ENCODE results near the gene UBAP1L.
"Not testable (repeated sequence)": the region's sequence is repeated elsewhere in the genome, so short reads cannot be mapped to it uniquely, and the experiment has no call there.

Gene UBAP1L

DNA sequence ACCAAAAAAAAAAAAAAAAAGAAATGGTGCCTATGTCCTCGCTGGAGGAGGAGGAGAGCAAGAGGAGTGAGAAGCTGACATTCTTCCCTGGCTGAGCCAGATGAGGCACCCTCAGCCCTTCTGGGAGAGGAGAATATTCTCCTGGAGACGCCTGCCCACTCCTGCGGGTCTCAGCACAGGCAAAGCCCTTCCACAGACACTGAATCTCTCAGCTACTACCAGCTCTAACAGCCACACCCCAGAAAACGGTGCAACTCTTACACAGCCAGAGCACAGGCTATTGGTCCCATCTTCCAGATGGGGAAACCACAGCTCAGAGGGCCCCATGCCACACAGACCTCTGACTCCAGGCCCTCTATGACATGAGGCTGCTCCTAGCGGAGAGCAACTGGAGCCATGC, 52.9 kb downstream of the UBAP1L start:
- no peak for DNase-seq

DNA sequence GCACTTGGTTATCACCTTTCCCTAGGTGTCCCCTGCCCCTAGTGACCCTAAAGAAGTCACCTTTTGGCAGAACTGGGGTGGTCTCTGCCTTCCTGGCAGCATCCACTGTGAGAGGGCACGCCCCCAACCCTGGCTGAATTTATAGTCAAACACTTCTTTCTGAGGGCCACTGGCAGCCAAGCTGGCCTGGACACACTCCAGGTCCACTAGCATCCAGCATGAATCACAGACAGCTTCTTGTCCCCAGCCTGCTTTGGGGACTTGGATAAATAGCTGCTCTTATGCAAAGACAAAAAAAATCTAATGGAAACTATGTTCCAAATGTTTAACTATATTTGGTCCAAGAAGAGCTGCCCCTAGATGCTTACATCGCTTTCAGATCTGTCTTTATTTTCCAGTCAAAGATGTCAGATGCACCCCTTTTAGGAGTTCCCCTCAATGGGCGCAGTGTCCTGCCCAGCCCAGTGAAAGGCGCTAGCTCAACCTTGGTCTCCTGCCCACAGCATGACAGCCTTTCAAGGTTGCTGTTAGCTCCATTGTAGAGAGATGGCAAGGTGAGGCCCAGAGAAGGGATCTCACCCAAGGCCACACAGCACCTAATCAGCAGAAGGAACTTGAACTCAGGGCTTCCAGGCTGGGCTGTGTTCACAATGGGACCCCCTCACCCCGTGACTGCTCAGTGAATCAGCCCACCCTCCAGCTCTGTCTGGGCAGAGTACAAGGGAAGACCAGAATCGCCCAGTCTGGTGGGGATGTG, 54.2 kb downstream of the UBAP1L start:
- no peak for DNase-seq

DNA sequence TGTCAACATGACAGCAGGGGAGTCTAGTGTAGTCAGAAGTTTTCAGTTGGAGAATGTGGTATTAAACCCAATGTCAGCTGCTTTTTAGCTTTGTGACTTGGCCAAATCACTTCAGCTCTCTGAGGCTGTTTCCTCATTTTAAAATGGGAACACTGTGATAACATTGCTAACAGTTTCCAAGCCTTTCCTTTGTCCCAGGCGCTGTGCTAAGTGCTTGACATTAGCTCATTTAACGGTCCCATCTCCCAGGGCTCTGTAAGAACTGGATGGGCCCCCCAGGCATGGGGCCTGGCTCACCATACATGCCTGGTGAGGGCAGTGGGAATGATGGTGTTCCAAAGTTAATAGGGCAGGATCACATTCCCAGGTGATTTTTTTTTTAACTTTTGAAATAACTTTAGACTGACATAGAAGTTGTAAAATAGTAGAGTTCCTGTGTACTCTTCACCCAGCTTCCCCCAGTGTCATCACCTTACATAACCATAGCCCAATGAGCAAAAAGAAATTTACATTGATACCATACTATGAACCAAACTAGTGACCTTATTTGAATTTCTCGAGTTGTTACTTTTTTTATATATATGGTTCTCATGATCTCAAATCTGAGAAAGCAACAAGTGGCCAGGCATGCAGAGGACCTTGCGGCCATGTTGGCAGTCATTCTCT, 54.9 kb downstream of the UBAP1L start:
- DNase-seq: no peak

DNA sequence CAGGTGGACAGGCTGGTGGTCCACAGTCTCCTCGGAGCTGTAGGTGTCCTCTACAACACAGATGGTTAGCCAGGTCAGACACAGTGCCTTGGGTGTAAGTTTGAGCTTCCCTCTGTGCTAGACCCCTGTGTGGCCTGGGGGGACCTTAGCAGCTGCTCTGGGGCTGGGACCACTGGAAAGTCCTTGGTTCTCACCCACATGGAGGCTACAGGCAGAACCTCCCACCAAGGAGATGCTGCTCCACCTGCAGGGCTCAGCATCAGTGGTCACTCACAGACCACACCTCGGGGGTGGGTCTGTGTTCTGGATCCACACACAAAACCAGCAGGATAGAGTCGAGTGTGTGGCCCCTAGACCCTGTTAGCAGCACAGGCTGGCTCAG, 55.6 kb downstream of the UBAP1L start:
- DNase-seq: no peak

DNA sequence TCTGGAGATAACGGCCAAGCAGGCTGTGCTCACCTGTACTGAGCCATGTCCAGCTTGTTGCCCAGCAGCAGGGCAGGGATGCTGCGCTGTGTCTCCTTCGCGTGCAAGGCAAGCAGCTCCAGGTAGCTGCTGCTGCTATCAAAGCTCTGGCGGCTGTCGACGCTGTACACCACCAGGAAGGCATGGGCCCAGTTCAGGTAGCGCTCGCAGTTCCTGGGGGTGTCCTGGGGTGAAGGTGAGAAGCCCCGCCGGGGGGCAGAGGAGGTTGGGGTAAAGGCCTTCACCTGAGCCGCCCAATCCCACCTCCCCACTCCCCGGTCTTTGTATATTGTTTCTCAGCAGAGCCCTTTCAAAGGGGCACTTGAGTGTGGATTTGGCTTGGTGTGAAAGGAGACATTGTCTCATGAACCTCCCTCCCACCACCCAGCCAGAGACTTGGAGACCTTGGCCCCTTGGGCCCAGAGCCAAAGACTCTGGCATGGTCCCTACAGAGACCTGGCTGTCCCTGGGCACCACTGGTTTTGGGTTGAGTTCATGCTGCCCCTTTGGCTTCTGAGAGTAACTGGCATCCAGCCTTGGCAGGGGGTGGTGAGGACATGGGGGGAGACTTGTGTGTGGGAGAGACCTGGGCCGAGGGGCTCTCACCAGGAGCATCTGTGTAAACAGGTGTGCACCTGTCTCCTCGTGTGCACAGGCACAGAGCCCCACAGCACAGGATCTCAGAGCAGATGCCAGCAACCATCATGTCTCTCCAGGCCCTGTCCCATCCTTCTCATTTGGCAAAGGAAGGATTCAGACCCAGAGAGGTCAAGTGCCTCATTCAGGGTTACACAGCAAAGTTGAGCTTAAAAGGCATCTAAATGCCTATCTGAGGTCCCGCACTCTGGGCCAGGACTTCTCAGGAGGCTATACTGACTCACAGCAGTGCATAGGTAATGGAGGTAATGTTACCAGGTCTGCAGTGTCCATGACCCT, 56.3 kb downstream of the UBAP1L start:
- no peak for DNase-seq

DNA sequence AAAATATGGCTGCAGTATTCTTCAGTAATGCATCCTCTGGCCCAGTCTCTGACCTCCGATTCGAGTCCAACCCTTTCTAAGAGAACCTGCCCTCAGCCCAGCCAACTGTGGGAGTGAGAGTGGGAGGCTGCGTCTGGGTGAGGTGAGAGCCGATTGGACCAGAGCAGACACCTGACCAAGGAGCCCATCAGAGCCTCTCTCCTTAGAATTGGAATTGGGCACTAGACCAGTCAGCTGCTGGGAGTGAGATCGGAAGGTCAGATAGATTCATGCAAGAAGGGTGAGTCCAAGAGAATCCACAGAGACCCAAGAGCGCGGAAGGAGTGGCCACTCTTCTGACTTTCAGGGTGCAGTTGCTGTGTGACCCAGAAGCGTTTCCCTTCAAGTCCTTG, 57.5 kb downstream of the UBAP1L start:
- no peak for DNase-seq

DNA sequence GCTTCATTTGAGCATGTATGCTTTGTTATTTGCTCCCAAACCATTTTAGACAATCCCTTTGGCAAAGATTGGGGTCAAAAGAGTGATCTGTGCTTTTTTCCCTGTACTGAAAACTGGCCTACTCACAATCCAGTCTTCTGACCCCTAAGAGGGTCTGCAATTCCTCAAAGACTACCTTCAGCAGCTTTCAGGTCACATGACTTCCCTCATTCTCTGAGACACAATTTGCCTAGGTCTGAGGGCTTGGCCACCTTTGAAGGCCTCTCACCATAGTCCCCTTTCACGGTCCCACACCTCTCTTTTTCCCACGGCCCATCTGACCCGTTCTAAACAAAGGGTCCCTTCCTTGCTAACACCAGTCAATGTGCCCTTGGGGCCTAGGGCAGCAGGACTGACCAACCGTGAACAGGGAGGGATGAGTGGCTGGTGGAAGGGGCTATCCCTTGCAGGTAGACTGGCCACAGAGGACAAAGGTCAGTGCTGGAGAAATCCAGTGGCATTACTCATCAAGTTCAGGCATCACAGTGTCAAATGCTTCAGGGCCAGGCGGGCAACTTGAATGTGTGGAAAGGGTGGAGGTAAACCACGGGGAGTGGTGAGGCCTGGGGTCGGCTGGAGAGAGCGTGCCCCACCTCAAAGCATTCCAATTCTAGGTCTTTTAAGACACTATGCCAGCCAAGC, 58.0 kb downstream of the UBAP1L start:
- no peak for DNase-seq

DNA sequence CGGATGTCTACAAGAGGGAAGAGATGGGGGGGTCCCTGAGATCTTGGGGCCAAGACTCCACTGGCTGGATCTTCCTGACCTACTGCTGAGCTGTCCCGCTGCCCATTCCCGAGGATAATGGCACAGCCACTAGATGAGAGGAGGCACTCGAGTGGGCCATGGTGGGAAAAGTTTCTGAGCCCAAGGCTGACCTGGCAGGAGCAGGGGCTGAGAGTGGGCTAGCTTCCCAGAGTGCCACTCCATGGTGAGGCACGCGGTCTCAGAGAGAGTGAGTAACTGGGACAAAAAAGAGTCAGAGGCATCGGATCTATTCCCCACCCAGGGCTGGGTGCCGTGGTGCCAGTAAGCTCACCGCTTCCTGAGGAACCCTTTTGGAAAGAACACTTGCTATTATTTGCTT, 58.9 kb downstream of the UBAP1L start:
- no peak for DNase-seq

DNA sequence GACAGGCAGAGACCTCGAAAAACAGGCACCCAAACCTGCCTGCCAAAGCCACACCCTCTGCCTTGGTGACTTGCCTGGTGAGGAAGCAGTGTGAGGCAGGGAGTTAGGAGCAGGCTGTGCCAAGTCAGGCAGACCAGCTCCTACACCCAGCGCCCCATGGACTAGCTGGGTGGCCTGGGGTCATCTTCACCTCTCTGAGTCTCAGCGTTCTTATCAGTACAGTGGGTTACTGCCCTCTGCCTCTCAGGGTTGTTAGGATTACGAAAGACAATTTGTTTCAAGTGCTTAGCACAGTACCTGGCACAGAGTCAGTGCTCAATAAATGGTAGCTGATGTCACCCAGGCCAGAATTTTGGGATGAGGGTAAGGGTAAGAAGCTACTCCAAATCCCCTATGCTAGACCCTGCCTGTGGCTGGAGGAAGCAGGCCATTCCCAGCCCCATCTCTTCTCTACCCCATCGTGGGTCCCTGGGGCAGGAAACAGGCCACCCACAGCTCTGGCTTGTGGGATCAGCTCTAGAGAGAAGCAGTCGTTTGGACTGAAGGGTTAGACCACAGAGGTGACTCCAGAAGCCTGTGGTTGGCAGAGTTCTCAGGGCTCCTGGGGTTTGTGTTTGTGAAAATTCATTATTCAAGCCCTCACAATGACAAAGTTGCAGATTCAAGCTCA, 59.7 kb downstream of the UBAP1L start:
- no peak for DNase-seq

DNA sequence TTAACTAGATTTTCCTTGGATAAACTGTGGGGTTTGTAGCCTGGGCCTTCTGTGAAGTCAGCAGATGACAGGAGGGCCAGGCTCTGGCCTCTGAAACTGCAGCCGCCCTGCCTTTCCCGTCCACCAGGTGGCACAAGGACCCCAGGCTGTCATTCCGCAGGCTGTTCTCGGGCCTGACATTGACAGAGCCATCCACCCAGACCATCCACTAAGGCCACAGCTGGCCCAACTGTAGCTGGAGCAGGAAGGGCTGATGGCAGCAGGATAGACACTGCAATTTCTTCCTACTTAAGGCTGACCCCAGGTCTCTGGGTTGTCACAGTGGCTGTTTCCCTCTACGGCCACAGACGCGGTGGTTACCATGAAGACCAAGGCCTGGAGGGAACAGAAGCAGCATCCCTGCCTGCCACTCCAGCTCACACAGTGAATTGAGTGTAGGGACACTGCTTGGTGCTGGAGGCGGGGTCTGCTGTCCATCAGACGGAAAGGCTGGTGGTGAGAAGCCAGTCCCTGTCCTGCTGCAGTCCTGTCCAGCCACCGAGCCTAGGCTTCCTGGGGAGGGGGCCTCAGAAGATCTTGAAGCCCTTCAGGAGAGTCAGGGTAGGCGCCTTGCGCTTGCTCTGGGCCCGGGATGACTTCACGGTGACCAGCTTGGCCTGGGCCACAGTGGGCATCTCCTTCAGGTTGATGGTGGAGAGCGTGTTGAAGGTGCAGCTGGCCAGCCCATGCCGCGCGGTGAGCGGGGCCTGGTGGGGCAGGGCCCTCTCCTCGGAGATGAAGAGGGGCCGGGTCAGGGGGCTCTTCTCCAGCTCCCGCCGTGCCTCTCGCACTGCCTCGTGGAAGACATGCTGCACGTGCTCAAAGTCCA, 60.4 kb downstream of the UBAP1L start:
- DNase-seq: no peak

DNA sequence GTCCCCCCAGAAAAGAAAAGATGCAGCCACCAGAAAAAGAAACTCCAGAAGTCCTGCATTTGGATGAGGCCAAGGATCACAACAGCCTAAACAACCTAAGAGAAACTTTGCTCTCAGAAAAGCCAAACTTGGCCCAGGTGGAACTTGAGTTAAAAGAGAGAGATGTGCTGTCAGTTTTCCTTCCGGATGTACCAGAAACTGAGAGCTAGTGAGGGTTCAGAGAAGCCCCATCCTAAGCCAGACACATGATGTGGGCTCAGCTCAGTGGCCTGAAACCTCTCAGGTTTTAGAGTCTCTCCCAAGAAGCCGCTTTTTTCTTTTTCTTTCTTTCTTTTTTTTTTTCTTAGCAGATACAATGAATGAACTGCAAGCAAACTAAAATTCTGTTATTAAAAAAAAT, 62.0 kb downstream of the UBAP1L start:
- no peak for DNase-seq

DNA sequence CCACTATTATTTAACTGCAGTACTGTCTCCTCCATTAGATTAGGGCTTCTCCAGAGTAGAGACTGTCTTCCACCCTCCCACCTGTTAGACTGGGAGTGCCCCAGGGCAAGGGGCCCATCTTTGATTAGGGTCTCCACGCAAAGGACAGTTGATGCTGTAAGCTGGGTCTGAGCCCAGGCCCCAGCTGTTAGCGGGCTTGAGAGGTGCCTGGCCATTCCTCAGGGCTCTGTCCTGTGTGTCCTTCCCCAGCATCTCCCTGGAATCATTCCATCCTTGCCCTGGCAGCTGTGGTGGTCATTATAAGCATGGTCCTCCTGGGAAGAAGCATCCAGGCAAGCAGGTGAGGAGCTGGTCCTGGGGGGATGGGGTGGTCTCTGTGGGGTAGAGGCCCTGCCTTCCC, 63.7 kb downstream of the UBAP1L start:
- no peak for DNase-seq

DNA sequence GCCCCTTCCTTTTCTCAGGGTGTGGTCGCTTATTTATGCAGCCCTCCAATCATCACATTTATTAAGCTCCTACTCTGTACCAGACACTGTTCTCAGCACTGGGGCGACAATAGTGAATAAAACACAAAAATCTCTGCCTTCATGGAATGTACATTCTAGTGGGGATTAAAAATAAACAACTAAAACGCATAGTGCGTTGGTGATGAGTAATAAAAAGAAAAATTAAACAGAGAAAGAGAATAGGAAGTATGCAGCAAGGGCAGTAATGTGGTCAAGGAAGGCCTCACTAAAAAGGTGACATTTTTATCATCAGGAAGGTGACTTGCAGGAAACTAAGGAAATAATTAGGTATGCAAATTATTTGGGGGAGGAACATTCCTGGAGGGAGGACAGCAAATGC, 64.7 kb downstream of the UBAP1L start:
- DNase-seq: no peak

DNA sequence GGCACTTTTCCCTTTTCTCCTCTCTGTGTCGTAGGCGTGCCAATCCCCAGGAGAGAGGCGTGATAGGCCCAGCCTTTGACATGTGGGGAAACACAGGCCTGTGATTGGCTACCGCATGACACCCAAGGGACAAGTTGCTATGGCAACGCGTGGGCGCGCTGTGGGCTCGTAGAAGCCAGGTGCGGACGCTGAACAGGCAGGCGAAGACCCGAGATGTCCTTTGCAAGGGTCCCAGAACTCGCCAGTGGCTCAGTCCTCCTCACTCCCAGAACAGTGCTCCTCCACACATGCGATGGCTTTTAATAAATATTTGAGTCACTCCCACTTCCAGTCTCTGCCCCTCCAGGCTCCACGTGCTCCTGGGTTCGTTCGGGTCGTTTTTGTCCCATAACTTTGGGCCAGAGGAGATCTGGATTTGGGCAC, 65.6 kb downstream of the UBAP1L start:
- no peak for DNase-seq

DNA sequence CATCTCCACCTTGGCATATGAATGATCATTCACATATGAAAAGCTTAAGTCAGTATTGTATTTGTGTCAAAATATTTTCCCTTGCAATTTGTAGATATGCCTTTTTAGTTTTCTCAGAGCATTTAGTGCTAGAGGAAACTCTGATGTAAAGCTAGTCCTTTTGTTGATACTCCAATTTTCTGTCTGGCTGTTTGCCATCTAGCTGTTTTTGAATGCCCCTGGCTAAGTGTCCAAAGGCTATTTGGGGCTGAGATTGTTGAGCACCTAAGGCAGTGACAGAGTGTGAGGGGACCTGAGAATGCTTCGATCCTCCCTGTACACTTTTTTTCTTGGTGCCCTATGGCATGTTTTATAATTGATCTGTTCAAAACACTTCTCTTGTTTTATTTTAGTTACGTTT, 66.8 kb downstream of the UBAP1L start:
- DNase-seq: no peak

DNA sequence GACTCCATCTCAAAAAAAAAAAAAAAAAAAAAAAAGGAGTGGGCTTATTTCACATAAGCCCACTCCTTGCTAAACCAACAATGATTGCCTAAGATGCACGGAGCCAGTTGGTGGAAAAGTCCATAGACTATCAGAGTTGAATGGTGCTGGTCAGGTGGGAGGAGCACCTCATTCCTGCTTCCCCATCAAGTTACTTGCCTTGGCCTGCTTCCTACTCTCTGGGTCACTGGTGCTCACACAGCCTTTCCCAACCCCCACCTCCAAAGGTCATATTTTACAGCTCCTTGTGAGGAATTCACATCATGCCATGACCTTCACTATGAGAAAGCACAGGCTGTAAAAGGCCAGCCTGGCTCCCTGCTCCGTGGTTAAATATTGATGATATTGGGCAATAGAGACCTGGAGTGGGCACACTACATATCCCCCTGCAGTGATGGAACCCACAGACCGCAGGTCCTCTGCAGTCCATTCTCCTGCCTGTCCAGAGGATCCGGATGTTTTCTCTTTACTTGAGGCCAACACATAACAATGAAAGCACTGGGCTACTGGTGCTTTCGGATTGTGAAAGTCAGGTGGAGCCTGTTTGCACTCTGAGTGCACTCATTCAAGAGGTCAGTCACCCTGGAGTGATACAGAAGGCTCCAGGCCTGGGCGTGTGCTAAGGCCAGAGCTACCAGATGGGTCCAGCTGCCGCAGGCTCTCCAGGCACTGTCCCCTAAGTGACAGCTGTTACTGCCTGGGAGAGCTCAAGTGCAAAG, 70.1 kb downstream of the UBAP1L start, which contains the start of gene SLC51B:
TSS of gene SLC51B (plus strand) at position 664 of the 758 bp plus-strand sequence. CDS start 4,618 bp downstream, outside the sequence.
- DNase-seq: no peak

DNA sequence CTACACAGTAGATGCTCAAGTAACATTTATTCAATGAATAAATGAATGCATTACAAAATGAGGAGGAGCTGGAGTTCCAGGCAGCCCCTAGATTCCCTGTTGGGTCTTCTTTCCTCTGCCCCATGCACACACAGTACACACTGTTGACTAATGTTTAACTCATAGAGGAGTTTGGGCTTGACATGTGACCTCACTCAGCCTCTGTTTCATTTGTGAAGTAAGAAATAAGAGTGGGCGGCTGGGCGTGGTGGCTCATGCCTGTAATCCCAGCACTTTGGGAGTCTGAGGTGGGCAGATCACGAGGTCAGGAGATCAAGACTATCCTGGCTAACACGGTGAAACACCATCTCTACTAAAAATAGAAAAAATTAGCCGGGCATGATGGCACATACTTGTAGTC, 70.8 kb downstream of the UBAP1L start:
- DNase-seq: not testable (repeated sequence)

DNA sequence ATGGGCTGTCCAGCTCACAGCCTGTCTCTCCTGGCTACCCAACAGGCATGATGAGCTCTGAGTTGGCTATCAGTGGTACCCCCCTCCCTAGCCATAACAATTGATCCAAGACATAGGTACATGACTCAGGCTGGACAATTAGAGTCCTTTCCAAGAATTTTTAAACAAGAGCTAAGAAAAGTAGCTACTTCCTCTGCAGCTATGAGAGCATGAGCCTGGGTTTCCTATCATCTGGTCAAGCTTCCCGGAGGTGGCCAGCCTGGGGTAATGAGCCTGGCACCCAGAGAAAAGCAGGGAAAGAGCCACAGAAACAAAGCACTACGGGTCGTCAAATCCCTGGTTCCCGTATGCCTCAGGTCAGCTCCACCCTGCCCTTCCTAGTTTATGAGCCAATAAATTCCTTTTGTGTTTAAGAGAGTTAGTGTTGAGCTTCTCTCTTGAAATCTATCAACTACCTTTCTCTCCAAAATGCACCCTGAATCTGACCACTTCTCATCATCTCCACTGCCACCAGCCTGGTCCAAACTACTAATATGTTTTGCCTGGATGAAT, 72.1 kb downstream of the UBAP1L start:
- no peak for DNase-seq

All from cortex of kidney (tissue), 1 donor.